HG03439 (cell line): Measurements from ENCODE around the gene DBF4B.
"Not testable (repeated sequence)": the region's sequence is repeated elsewhere in the genome, so short reads cannot be mapped to it uniquely, and the experiment has no call there.

Source experiments
- ATAC-seq: cut with Tn5 transposase; IDR thresholded peaks from one replicate; pipeline ENCODE4 v1.9.1; 2021; ENCODE audit warnings: mild to moderate bottlenecking, moderate library complexity; ENCODE audit not compliant: unreplicated experiment

DBF4B gene

DNA sequence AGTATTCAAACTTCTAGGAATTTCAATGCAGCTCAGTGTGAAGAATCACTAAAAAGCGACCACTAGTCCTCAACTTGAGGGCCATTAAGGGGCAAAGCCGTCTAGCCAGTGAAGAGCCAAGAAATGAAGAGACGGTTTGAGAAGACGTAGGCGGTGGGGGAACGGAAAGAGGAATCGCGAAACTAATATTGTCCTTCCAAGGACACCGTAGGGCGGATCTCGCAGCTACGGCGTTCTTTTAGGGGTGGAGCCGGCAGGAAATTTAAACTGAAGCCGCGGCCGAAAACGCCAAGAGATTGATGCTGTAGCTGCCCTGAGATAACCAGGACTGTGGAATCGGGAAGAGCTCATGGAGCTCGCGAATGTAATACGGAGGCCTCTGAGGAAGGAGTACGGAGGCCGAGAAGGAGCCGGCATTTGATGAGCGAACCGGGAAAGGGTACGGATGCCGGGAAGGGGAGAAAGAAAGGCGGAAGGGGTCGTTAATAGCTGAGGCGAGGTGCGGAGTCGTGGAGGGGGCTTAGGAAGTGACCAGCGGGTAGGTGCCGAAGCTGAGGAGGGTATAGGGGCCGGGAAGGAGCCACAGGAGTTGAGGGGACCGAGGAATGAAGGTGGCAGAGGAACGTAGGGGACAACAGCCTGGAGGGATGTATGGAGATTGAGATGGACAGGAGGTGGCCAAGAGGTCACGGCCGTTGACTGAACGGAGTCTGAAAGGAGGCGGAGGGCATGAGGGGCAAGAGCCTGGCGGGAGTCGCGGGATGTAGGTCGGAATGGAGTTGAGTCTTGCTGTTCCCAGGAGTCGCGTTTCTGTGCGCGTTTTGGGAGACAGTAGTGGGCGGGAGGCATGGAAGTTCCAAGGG, at the start of gene DBF4B:
DBF4B (plus strand) TSS at position 265 of the 863 bp plus-strand sequence; CDS start at position 421, 156 bp downstream.
- peak; percentile 65 for ATAC-seq

DNA sequence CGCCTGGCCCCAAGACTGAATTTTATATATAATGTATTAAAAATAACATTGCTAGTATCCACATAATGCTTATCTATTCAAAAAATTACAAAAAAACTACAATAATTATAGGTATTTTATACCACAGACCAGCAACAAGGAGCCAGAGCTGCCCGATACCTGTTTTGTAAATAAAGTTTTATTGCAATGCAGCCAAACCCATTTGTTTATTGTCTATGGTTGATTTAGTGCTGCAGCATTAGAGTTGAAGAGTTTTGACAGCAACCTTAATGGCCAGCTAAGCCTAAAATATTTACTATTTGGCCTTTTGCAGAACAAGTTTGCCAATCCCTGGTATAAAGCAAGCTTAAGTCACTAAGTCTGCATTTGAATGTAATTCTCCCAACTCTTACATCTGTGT, 46.6 kb upstream of the DBF4B start:
- no peak for ATAC-seq

- ATAC-seq, result no peak
Observed at GRCh38 chr17:44663095-44663494, 45.4 kb upstream of the DBF4B start.

GRCh38 chr17:44664867-44665266, 43.6 kb upstream of the DBF4B start:
- ATAC-seq, result no peak

- no peak for ATAC-seq
Observed at GRCh38 chr17:44666006-44666405, 42.5 kb upstream of the DBF4B start.

- ATAC-seq, result no peak
Observed at GRCh38 chr17:44672479-44673093, 35.9 kb upstream of the DBF4B start.

- ATAC-seq, result no peak
Observed at GRCh38 chr17:44673893-44674292, 34.6 kb upstream of the DBF4B start.

- no peak for ATAC-seq
Observed at GRCh38 chr17:44677136-44677535, 31.3 kb upstream of the DBF4B start.

- ATAC-seq, result not testable (repeated sequence)
Observed at GRCh38 chr17:44683303-44683702, 25.2 kb upstream of the DBF4B start.

DNA sequence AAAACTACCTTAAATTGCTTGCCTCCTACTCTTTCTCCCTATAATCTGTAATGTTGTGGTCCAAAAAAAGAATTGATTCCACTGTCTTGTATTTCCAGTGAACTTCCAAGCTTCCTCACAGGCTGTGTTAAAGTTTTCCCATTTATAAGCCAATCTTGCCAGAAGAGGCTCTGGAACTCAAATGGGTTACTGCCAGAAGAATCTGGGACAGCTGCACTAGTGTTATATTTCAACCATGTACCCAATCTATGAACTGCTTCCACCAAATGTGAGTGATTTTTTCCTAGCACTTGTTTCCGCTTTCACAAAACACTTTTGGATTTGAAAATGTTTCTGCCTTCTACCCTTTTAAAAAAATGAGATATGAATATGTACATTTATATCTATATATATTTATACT, 20.7 kb upstream of the DBF4B start:
- ATAC-seq, result no peak

DNA sequence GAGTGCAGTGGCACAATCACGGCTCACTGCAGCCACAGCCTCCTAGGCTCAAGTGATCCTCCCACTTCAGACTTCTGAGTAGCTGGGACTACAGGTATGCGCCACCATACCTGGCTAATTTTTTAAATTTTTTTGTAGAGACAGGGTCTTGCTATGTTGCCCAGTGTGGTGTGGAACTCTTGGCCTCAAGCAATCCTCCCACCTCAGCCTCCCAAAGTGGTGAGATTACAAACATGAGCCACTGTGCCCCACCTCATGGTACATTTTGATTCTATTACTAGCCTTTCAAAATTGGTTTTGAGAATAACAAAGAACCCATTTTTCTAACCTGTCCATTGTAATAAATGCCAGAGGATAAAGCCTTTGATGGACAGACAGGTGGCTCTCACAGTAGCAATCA, 20.3 kb upstream of the DBF4B start:
- ATAC-seq, result no peak

- no peak for ATAC-seq
Observed at GRCh38 chr17:44688675-44689476, 19.6 kb upstream of the DBF4B start.

- peak; percentile 87 for ATAC-seq
Observed at GRCh38 chr17:44689477-44690217, 18.8 kb upstream of the DBF4B start, which contains the start of gene CCDC43. Gene CCDC43, minus strand, starts transcription at chr17:44689776. Its CDS starts 23 bp downstream, at chr17:44689753.

DNA sequence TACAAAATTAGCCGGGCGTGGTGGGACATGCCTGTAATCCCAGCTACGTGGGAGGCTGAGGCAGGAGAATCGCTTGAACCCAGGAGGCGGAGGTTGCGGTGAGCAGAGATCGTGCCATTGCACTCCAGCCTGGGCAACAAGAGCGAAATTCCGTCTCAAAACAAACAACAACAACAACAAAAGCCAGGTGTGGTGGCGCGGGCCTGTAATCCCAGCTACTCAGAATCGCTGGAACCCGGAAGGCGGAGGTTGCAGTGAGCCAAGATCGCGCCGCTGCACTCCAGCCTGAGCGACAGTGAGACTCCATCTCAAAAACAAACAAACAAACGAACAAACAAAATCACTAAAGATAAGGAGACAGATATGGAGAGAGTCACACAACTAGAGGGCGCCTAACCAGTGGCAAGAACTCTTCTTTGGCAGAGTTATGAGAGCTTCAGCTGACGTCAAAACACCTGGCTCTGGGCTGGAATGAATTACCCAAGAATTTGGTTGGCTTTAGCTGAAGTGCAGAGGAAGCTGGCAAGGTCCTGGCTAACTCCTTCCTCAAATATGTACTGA, 17.6 kb upstream of the DBF4B start:
- not testable (repeated sequence) for ATAC-seq

GRCh38 chr17:44693609-44694008, 14.9 kb upstream of the DBF4B start:
- ATAC-seq, result no peak

GRCh38 chr17:44700288-44700687, 8.2 kb upstream of the DBF4B start:
- not testable (repeated sequence) for ATAC-seq

- ATAC-seq, result no peak
Observed at GRCh38 chr17:44707755-44708400, 587 bp upstream of the DBF4B start.

- no peak for ATAC-seq
Observed at GRCh38 chr17:44719444-44719843, 11.0 kb downstream of the DBF4B start.

GRCh38 chr17:44722254-44722653, 13.8 kb downstream of the DBF4B start:
- ATAC-seq, result no peak

GRCh38 chr17:44726121-44726520, 17.7 kb downstream of the DBF4B start:
- ATAC-seq, result not testable (repeated sequence)
